Hepatocyte (in vitro differentiated cells): ENCODE measurements around the gene NAA11.

Source experiments
- CTCF ChIP-seq: fragments of 200-600 bp; sonication (generic); IDR thresholded peaks from 2 replicates; pipeline ENCODE4 v1.5.1; 2016; ENCODE audit warnings: antibody characterized with exemption, mild to moderate bottlenecking; ENCODE audit not compliant: poor library complexity
- EZH2 ChIP-seq: fragments of 200-600 bp; sonication (generic); IDR thresholded peaks from 2 replicates; pipeline ENCODE4 v1.6.1; 2016; ENCODE audit warnings: antibody characterized with exemption, mild to moderate bottlenecking, borderline replicate concordance
- EZH2phosphoT487 ChIP-seq: fragments of 200-600 bp; sonication (generic); IDR thresholded peaks from one replicate; pipeline ENCODE4 v1.6.1; 2018; ENCODE audit warnings: antibody characterized with exemption, mild to moderate bottlenecking, low read depth, moderate library complexity; ENCODE audit not compliant: unreplicated experiment, severe bottlenecking

- TF ChIP-seq CTCF (no peak), EZH2 (no peak), EZH2phosphoT487 (no peak)
Measured at GRCh38 chr4:79331126-79331876, 5.4 kb upstream of the NAA11 start.
